HepG2 (cell line): Measurements from ENCODE around the gene ITK. TPM values are rescaled to one million over a fixed set of nuclear protein-coding genes. Genes with fewer than 3 reads are reported as not detected.

Experiments
- ATAC-seq: fragments of 200-7000 bp; cut with Tn5 transposase; 3 replicates; pipeline ENCODE4 v1.9.1; 2020; ENCODE audit warnings: mild to moderate bottlenecking, moderate library complexity
- BruUV-seq: library from RNA; stranded (reverse); fragments of 400-500 nt; replicated peaks from 2 replicates; lab custom pipeline; 2021; lab: Mats Ljungman, UMichigan
- CTCF ChIA-PET: fragments of 300-600 bp; formaldehyde crosslinking; extraction: SDS; loops from one replicate; lab custom pipeline; 2021; ENCODE audit warnings: low total read pairs, inconsistent platforms, low intra/inter-chr PET ratio; lab: Yijun Ruan, JAX
- POLR2A ChIA-PET: fragments of 350-600 bp; sonication (Branson Sonifier 250); formaldehyde crosslinking; loops from one replicate; lab custom pipeline; 2020; ENCODE audit warnings: antibody characterized with exemption, inconsistent platforms; lab: Yijun Ruan, JAX
- DNase-seq: peaks from one replicate; pipeline ENCODE4 v3.0.0-alpha.2; 2015; ENCODE audit warnings: low spot score
- FAIRE-seq: peaks from 3 replicates; lab custom pipeline; 2011; peaks lifted over from hg19 to GRCh38; lab: Jason Lieb, UNC
- H2AFZ ChIP-seq: one replicate; pipeline ENCODE4 v1.6.1; 2011; ENCODE audit warnings: low read length, inconsistent platforms
- H3K27ac ChIP-seq: fragments of 300-600 bp; 3 replicates; pipeline ENCODE4 v1.8.0; 2011; ENCODE audit warnings: mixed run types, mild to moderate bottlenecking, mixed read lengths, low read length, inconsistent platforms; ENCODE audit not compliant: insufficient read depth; ENCODE audit errors: extremely low read length
- H3K27me3 ChIP-seq, 2 experiments: fragments of 200-600 bp in 1 of 2; 2 replicates in 1 of 2; 3 replicates in 1 of 2; pipeline versions ENCODE4 v1.6.0 to v1.8.0; 2011; ENCODE audit warnings: low read length in 2 of 2, mild to moderate bottlenecking in 2 of 2, moderate library complexity in 2 of 2, inconsistent platforms in 1 of 2; ENCODE audit not compliant: insufficient read depth in 2 of 2, control insufficient read depth in 1 of 2
- H3K36me3 ChIP-seq, 2 experiments: fragments of 200-600 bp in 1 of 2; replicated peaks in 1 of 2; 2 replicates in 1 of 2; 3 replicates in 1 of 2; pipeline versions ENCODE4 v1.5.1 to v1.8.0; 2011; ENCODE audit warnings: low read length in 2 of 2, inconsistent platforms in 1 of 2; ENCODE audit not compliant: insufficient read depth in 2 of 2, control insufficient read depth in 1 of 2
- H3K4me1 ChIP-seq: 2 replicates; pipeline ENCODE4 v1.5.1; 2012; ENCODE audit warnings: low read length, inconsistent platforms; ENCODE audit not compliant: insufficient read depth
- H3K4me2 ChIP-seq: 2 replicates; pipeline ENCODE4 v1.6.0; 2011; ENCODE audit warnings: low read depth, low read length, inconsistent platforms
- H3K4me3 ChIP-seq, 3 experiments: fragments of 200-600 bp in 1 of 3; sonication (generic), shearing (Covaris generic) in 1 of 3; replicated peaks in 1 of 3; 2 replicates each; pipeline ENCODE4 v1.5.1; 2011 to 2016; ENCODE audit warnings: low read length in 3 of 3, inconsistent platforms in 2 of 3, low read depth in 2 of 3, mild to moderate bottlenecking in 2 of 3, control low read depth in 1 of 3, mixed read lengths in 1 of 3; ENCODE audit not compliant: insufficient read depth in 1 of 3
- H3K79me2 ChIP-seq: one replicate; pipeline ENCODE4 v1.6.1; 2011; ENCODE audit warnings: low read length, inconsistent platforms; ENCODE audit not compliant: insufficient read depth
- H3K9ac ChIP-seq: 2 replicates; pipeline ENCODE4 v1.6.0; 2011; ENCODE audit warnings: mild to moderate bottlenecking, low read depth, low read length, inconsistent platforms; ENCODE audit not compliant: insufficient read depth
- H3K9me3 ChIP-seq: 2 replicates; pipeline ENCODE4 v1.5.1; 2012; ENCODE audit warnings: mild to moderate bottlenecking, low read length
- H4K20me1 ChIP-seq: 2 replicates; pipeline ENCODE4 v1.6.0; 2011; ENCODE audit warnings: inconsistent platforms, mild to moderate bottlenecking, low read length, moderate library complexity; ENCODE audit not compliant: insufficient read depth
- AGO2 ChIP-seq: fragments of 200-400 bp; formaldehyde crosslinking; optimal IDR thresholded peaks from 2 replicates; pipeline ENCODE3; 2017; ENCODE audit warnings: mild to moderate bottlenecking, low read depth, low read length, moderate library complexity
- FIP1L1 ChIP-seq: fragments of 200-400 bp; formaldehyde crosslinking; IDR thresholded peaks from 2 replicates; pipeline ENCODE4 v1.6.1; 2018; ENCODE audit warnings: low read depth, mild to moderate bottlenecking, low read length, moderate library complexity, borderline replicate concordance; ENCODE audit not compliant: insufficient read depth
- HINFP ChIP-seq: sonication (generic); formaldehyde crosslinking; IDR thresholded peaks from 2 replicates; pipeline ENCODE4 v1.4.0; 2020; ENCODE audit warnings: low read depth, mild to moderate bottlenecking, missing genetic modification reagents
- KDM2A ChIP-seq: sonication (generic); formaldehyde crosslinking; IDR thresholded peaks from 2 replicates; pipeline ENCODE4 v1.4.0; 2020; ENCODE audit warnings: low read depth, missing genetic modification reagents, borderline replicate concordance
- NFRKB ChIP-seq: fragments of 450-650 bp; IDR thresholded peaks from 2 replicates; pipeline ENCODE4 v1.6.1; 2017
- NONO ChIP-seq, 2 experiments: fragments of 450-650 bp in 1 of 2; sonication (generic) in 1 of 2; formaldehyde crosslinking in 1 of 2; IDR thresholded peaks in 1 of 2; conservative IDR thresholded peaks in 1 of 2; 2 replicates each; pipeline versions ENCODE4 v1.6.1 to v1.8.0; 2017 to 2022; ENCODE audit warnings: mild to moderate bottlenecking in 1 of 2, missing genetic modification reagents in 1 of 2, moderate library complexity in 1 of 2
- PAWR ChIP-seq: sonication (generic); formaldehyde crosslinking; IDR thresholded peaks from 2 replicates; pipeline ENCODE4 v1.4.0; 2020; ENCODE audit warnings: missing genetic modification reagents, mild to moderate bottlenecking, borderline replicate concordance
- PHB2 ChIP-seq: fragments of 450-650 bp; IDR thresholded peaks from 2 replicates; pipeline ENCODE4 v1.6.1; 2018; ENCODE audit not compliant: partially characterized antibody
- PRMT3 ChIP-seq: sonication (generic); formaldehyde crosslinking; IDR thresholded peaks from 2 replicates; pipeline ENCODE4 v1.8.1; 2022; ENCODE audit warnings: low read depth, mild to moderate bottlenecking, moderate library complexity, missing genetic modification reagents, borderline replicate concordance
- PRPF4 ChIP-seq: fragments of 200-400 bp; formaldehyde crosslinking; IDR thresholded peaks from 2 replicates; pipeline ENCODE4 v1.6.1; 2016; ENCODE audit warnings: low read length, low read depth; ENCODE audit not compliant: poor library complexity, severe bottlenecking
- SCMH1 ChIP-seq: sonication (generic); formaldehyde crosslinking; IDR thresholded peaks from 2 replicates; pipeline ENCODE4 v1.9.0; 2021; ENCODE audit warnings: missing genetic modification reagents, mild to moderate bottlenecking, borderline replicate concordance
- SKIL ChIP-seq: sonication (generic); formaldehyde crosslinking; IDR thresholded peaks from 2 replicates; pipeline ENCODE4 v1.8.0; 2022; ENCODE audit warnings: missing genetic modification reagents, mild to moderate bottlenecking, moderate library complexity, borderline replicate concordance
- SPEN ChIP-seq: sonication (generic); formaldehyde crosslinking; IDR thresholded peaks from 2 replicates; pipeline ENCODE4 v1.5.1; 2020; ENCODE audit warnings: low read depth, mild to moderate bottlenecking, missing genetic modification reagents
- ZNF225 ChIP-seq: sonication (generic); formaldehyde crosslinking; IDR thresholded peaks from 2 replicates; pipeline ENCODE4 v1.4.0; 2020; ENCODE audit warnings: mild to moderate bottlenecking, missing genetic modification reagents
- ZNF577 ChIP-seq: sonication (generic); formaldehyde crosslinking; IDR thresholded peaks from 2 replicates; pipeline ENCODE4 v1.4.0; 2020; ENCODE audit warnings: mild to moderate bottlenecking, low read depth, missing genetic modification reagents, borderline replicate concordance
- ZSCAN31 ChIP-seq: sonication (generic); formaldehyde crosslinking; IDR thresholded peaks from 2 replicates; pipeline ENCODE4 v1.5.0; 2020; ENCODE audit warnings: low read depth, mild to moderate bottlenecking, missing genetic modification reagents
- WGBS: methylation state at CpG from one replicate; pipeline ENCODE4 v1.1.6; 2017; ENCODE audit warnings: low lambda C conversion rate; 5-methylcytosine and 5-hydroxymethylcytosine counted together
- in situ Hi-C: cut with HindIII; loops from 2 replicates; pipeline ENCODE4 v1.10.0; 2017; ENCODE audit warnings: low pct_unique_long_range_greater_than_20kb; ENCODE audit not compliant: extremely low pct_ligation_motif_present
- intact Hi-C: fragments of 100-400 bp; cut with micrococcal nuclease; formaldehyde crosslinking; loops from one replicate; pipeline ENCODE4 v1.10.0; 2022; ENCODE audit not compliant: unreplicated experiment
- polyA plus RNA-seq, 8 experiments: library from polyadenylated mRNA; depleted of rRNA in 3 of 8; stranded (reverse) in 7 of 8; unstranded in 1 of 8; fragments of >200 nt; fragmentation: Illumina TruSeq in 4 of 8; extraction: Trizol in 4 of 8; gene quantifications; 2 replicates each; pipeline versions ENCODE4 v1.2.1 to v1.2.3, GENCODE V29; 2011 to 2016; ENCODE audit warnings: low read depth in 4 of 8, missing spikeins in 1 of 8, mixed read lengths in 1 of 8; ENCODE audit not compliant: insufficient read depth in 1 of 8
- total RNA-seq, 5 experiments: library from RNA; depleted of rRNA; stranded (reverse); fragments of >200 nt; fragmentation: Illumina TruSeq; extraction: Trizol; gene quantifications; 2 replicates each; pipeline ENCODE4 v1.2.3, GENCODE V29; 2016; ENCODE audit warnings: low read depth in 1 of 5
- TF ChIP-seq, protein P1 (sequence below): sonication (generic); formaldehyde crosslinking; IDR thresholded peaks from 2 replicates; pipeline ENCODE4 v1.4.0; 2020; ENCODE audit warnings: missing genetic modification reagents, mild to moderate bottlenecking, borderline replicate concordance

ITK gene
- total and polyA plus RNA-seq, 2 of the 13 experiments (the other 11 are each of a cell fraction or from before 2014, with no cell fraction given): 0.01 TPM; not detected in 1

- TF ChIP-seq SCMH1 (CRISPR knock-in tag): no peak
- TF ChIP-seq KDM2A: no peak
- no peak for TF ChIP-seq PAWR (CRISPR knock-in tag)
- TF ChIP-seq FIP1L1: no peak
- no peak for TF ChIP-seq ZSCAN31 (CRISPR knock-in tag)
- no peak for TF ChIP-seq NONO (IDR thresholded peaks at IDR 0.05)
- TF ChIP-seq NONO (CRISPR knock-in tag; conservative IDR thresholded peaks at IDR 0.05): no peak
- TF ChIP-seq NFRKB: no peak
- TF ChIP-seq SKIL: no peak
- TF ChIP-seq AGO2: no peak
- no peak for TF ChIP-seq ZNF577 (CRISPR knock-in tag)
- no peak for TF ChIP-seq HINFP
- no peak for TF ChIP-seq SPEN (CRISPR knock-in tag)
- TF ChIP-seq PHB2: no peak
- no peak for TF ChIP-seq PRPF4
- TF ChIP-seq, protein P1, sequence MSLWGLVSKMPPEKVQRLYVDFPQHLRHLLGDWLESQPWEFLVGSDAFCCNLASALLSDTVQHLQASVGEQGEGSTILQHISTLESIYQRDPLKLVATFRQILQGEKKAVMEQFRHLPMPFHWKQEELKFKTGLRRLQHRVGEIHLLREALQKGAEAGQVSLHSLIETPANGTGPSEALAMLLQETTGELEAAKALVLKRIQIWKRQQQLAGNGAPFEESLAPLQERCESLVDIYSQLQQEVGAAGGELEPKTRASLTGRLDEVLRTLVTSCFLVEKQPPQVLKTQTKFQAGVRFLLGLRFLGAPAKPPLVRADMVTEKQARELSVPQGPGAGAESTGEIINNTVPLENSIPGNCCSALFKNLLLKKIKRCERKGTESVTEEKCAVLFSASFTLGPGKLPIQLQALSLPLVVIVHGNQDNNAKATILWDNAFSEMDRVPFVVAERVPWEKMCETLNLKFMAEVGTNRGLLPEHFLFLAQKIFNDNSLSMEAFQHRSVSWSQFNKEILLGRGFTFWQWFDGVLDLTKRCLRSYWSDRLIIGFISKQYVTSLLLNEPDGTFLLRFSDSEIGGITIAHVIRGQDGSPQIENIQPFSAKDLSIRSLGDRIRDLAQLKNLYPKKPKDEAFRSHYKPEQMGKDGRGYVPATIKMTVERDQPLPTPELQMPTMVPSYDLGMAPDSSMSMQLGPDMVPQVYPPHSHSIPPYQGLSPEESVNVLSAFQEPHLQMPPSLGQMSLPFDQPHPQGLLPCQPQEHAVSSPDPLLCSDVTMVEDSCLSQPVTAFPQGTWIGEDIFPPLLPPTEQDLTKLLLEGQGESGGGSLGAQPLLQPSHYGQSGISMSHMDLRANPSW (CRISPR knock-in tag): no peak
- no peak for TF ChIP-seq PRMT3 (CRISPR knock-in tag)
- no peak for TF ChIP-seq ZNF225
- no peak overlapping the region for H3K4me3 ChIP-seq
- no peak overlapping the region for H3K27ac ChIP-seq
- H3K4me1 ChIP-seq: no peaks in the 10 kb centered on the region
- ChIA-PET POLR2A (no interaction called here), CTCF (no interaction called here)
- H3K36me3 ChIP-seq: no peaks in the 10 kb centered on the region
- no peaks in the 10 kb centered on the region for H3K9me3 ChIP-seq
- no TSS peak for BruUV-seq
- H3K27me3 ChIP-seq: no peaks in the 10 kb centered on the region
- 38% methylated on average over 11 of the region's 11 CpGs for WGBS
- ATAC-seq (no peak), DNase-seq (no peak), FAIRE-seq (no peak)
- H3K9ac ChIP-seq: no peak overlapping the region
- in situ Hi-C loops: no loop called here
- intact Hi-C loops: no loop called here
- H3K4me2 ChIP-seq: no peak overlapping the region
- no peak overlapping the region for H2AFZ ChIP-seq
- H3K79me2 ChIP-seq: no peaks in the 10 kb centered on the region
- H4K20me1 ChIP-seq: no peaks in the 10 kb centered on the region
Measured at GRCh38 chr5:157248821-157249470, 68.3 kb downstream of the ITK start.
